AG10803 (cell line): Measurements from ENCODE around the gene ZNF276.
"Not testable (repeated sequence)": the region's sequence is repeated elsewhere in the genome, so short reads cannot be mapped to it uniquely, and the experiment has no call there.

ENCODE experiments used
- DNase-seq: peaks from one replicate; pipeline ENCODE4 v3.0.0; 2010; ENCODE audit warnings: low read depth
- H3K4me3 ChIP-seq: 2 replicates; pipeline ENCODE4 v1.5.1; 2011; ENCODE audit warnings: mild to moderate bottlenecking, low read length, control low read depth
- CTCF ChIP-seq: conservative IDR thresholded peaks from 2 replicates; pipeline ENCODE4 v1.5.1; 2011; ENCODE audit warnings: mild to moderate bottlenecking, low read length, control low read depth, inconsistent platforms

ZNF276 gene

GRCh38 chr16:89688395-89688794, 32.9 kb upstream of the ZNF276 start:
- H3K4me3 ChIP-seq: no peak overlapping the region
- DNase-seq: no peak
- no peak for TF ChIP-seq CTCF

- H3K4me3 ChIP-seq: no peak overlapping the region
- no peak for DNase-seq
- no peak for TF ChIP-seq CTCF
Measured at GRCh38 chr16:89689142-89689541, 32.2 kb upstream of the ZNF276 start.

- DNase-seq: not testable (repeated sequence)
Measured at GRCh38 chr16:89689621-89690020, 31.7 kb upstream of the ZNF276 start.

GRCh38 chr16:89690392-89690901, 30.9 kb upstream of the ZNF276 start:
- H3K4me3 ChIP-seq: no peak overlapping the region
- TF ChIP-seq CTCF: no peak
- DNase-seq: no peak

More at GRCh38 chr16:89689621-89690020, 31.7 kb upstream of the ZNF276 start:
- H3K4me3 ChIP-seq: not testable (repeated sequence)

GRCh38 chr16:89691231-89691985, 29.9 kb upstream of the ZNF276 start:
- no peak for DNase-seq
- TF ChIP-seq CTCF: no peak
- no peak overlapping the region for H3K4me3 ChIP-seq

GRCh38 chr16:89691986-89692569, 29.3 kb upstream of the ZNF276 start:
- H3K4me3 ChIP-seq: no peak overlapping the region
- TF ChIP-seq CTCF: no peak
- no peak for DNase-seq

GRCh38 chr16:89693289-89693731, 28.0 kb upstream of the ZNF276 start:
- no peak for TF ChIP-seq CTCF
- H3K4me3 ChIP-seq: no peak overlapping the region
- DNase-seq: no peak
